ENCODE results near the gene LRP10.

LRP10 gene

DNA sequence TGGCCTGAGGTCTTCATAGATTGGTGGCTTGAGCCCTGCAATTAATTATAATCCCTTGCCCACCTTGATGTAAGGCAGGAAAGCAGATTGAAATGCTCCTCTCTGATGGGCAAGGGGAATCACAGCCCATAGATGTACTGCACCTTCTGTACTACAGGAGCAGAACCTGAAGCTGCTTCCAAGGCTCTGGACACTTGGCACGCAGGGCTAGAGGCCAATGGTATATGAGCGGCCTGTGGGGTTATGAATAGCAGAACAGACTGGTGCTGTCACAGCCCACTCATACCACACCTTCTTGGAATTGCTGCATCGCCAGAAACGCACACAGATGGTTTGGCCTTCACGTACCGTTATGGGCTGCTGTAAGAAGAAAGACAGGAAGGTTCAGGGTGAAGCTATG is 49.2 kb downstream of the LRP10 start:
- DNase-seq: no peak

DNA sequence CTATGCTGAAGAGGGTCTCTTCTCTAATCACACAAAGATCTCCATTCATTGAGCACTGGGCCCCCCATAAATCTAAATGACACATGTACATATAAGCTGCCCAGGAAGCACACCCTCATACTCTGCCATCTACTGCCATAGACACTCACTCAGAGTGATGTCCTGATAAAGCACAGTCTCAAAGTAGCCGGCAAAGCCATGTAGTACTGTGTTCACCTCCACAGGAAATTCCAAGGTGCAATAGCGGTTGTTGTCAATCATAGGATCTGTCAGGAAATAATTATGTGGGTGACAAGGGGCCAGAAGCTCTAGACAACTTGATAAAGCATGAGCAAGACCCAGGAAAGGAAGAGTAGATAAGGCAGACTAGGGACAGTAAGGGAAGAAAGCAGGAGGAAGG is 50.8 kb downstream of the LRP10 start:
- DNase-seq: no peak

DNA sequence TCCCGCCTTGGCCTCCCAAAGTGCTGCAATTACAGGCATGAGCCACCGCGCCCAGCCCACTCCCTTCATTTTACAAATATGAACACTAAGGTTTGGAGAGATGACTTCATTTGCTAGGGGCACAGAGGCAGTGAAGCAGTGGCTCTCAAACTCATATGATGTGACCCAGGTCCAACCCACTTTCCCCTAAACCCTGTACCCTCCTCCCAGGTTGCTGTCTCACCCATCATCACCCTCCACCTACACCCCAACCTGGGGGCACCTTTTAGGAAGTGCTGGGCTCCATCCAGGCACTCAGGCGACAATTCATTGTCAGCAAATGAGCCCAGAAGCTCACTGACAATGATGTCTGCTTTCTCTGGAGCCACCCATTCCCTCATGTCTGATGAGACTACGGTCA is 52.2 kb downstream of the LRP10 start:
- no peak for DNase-seq

DNA sequence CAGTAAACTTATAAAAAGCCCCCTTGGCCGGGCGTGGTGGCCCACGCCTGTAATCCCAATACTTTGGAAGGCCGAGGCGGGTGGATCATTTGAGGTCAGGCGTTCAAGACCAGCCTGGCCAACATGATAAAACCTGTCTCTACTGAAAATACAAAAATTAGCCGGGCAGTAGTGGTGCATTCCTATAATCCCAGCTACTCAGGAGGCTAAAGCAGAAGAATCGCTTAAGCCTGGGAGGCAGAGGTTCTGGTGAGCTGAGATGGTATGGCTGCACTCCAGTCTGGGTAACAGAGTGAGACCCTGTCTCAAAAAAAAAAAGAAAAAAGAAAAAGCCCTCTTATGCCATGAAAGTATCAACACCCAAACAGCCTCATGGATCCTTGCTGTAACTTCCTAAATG is 54.0 kb downstream of the LRP10 start:
- no peak for DNase-seq

DNA sequence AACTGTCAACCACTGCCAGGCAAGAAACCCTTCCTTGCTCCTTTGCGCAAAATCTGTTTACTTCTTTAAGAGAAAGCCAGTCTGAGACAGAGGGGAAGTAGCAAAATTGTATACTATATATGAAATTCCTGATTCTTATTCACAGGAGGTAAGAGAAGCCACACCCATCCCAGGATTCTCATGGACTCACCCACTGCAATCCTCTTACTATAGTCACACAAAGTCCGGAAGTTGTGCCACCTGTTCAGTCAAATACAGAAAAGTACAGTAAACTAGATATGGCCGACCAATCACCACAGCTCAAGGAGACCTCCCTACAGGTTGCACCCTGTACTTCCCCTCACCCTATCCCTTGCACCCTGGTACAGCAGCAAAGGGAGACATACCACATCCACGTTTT is 54.8 kb downstream of the LRP10 start:
- no peak for DNase-seq

DNA sequence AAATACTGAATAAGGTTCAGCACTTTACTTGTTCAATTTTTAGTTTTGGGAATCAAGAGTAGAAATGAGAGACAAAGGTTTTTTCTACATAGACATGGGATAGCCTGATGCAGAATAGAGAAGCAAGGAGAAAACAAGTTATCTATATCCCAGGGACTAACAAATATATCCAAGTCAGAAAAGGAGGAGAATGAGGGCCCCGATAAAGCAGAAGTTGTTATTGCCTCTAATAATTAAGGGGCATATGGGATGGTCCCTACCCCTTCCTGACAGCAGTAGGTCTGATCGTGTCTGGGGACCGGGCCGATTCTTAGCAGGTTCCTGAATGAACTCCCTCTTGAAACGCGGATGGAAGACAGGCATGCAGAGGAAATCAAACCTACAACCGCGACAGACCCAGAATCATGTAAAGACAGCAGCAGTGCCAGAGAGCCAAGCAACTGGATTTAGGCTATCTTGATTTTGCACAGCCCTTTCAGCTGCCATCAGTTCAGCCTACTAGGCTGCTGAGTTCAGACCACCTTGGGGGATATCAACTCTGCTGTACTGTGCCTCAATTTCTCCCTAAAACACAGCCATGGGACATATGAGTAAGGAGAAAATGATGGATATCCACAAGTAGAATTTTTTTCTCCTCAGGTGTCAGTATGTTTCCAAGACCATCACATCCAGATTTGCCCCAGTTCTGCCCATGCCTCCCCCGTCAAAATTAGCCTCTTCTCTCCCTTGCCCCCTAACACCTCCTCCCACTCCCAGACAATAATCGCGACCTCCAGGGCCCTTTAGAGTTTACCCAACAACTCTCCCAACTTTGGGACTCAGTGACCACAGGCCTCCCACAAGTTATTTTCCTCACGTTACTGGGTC is 56.9 kb downstream of the LRP10 start:
- no peak for DNase-seq

DNA sequence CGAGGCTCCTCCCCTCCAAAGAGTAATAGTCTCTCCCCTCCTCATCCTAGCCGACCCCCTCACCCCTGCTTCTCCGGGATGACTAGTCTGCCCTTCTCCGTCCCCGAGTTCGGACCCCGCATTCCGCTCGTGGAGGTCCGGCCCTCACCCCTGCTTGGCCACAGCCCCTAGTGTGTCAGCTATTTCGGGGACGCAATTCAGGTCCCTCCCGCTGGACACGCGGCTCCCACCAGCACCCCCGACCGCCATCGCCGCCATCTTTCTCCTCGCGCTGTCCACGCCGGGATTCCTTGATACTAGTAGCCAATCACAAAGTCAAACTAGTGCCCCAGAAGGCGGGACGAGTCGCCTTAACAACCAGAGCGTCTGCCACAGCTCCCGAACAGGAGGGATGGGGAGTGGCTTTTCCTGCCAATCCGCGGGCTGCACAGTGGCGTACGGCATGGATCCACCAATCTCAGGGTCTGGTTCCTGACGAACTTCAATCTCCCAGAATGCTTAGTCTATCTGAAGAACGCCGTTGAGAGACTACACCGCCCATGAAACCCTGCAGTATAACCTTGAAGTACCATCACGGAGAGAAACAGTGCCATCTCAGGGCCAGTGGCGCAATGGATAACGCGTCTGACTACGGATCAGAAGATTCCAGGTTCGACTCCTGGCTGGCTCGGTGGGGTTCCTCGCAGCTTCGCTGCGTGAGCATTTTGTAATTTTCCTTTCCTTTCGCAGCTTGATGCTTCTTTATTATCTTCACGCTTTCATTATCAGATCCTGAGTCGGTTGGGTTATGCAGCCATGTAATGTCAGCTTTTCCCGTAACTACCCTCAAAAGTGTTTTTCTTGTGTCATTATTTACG is 57.8 kb downstream of the LRP10 start, which contains the start of gene PRMT5:
Gene PRMT5 (minus strand): TSS at position 273 of the 857 bp plus-strand sequence. CDS start 15 bp downstream, at position 258.
- DNase-seq: peak; percentile 100

DNA sequence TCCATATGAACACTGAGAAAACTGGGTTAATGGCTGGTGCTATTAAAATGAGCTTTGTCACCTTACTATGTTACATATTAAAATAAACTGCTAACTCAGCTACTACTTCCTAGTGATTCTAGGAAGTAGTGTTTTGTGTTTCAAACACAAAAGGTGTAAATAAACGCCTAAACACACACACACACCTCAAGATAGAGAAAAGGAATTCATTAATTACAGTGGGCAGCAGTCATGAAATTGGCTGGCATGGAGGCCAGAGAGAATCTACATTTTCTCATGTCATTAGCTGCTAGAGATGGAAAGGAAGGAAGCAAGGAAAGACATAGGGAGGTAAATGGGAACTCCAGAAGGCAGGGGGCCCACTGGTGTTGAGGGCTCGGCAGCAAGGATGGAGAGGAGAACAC is 58.4 kb downstream of the LRP10 start:
- DNase-seq: no peak

All from fibroblast of skin of scalp (primary cell).